Stomach (tissue), 9 donors: Measurements from ENCODE around the gene NRP1. TPM values are rescaled to one million over a fixed set of nuclear protein-coding genes. Genes with fewer than 3 reads are reported as not detected.

Experiments
- DNase-seq, 2 donors: peaks; one replicate each; pipeline versions ENCODE4 v3.0.0 to v3.0.0-alpha.2; 2013 to 2019
- H3K27ac ChIP-seq, 5 donors: fragments of 200-600 bp in 4 of 5; sonication (generic) in 4 of 5; one replicate each; pipeline ENCODE4 v1.5.1; 2013 to 2019; ENCODE audit warnings: mild to moderate bottlenecking in 1 of 5, moderate library complexity in 1 of 5
- H3K27me3 ChIP-seq, 3 donors: fragments of 200-600 bp; sonication (generic); one replicate each; pipeline ENCODE4 v1.5.1; 2017 to 2019; ENCODE audit warnings: mixed run types in 1 of 3
- H3K36me3 ChIP-seq, 4 donors: fragments of 200-600 bp; sonication (generic); 1 replicate in 3 of 4; 2 replicates in 1 of 4; pipeline ENCODE4 v1.5.1; 2016 to 2019
- H3K4me1 ChIP-seq, 4 donors: fragments of 200-600 bp; sonication (generic); one replicate each; pipeline ENCODE4 v1.5.1; 2016 to 2019
- H3K4me3 ChIP-seq, 4 donors: fragments of 200-600 bp; sonication (generic) in 3 of 4; one replicate each; pipeline ENCODE4 v1.5.1; 2016 to 2019; ENCODE audit warnings: mild to moderate bottlenecking in 1 of 4
- H3K9me3 ChIP-seq, 4 donors: fragments of 200-600 bp; sonication (generic); one replicate each; pipeline ENCODE4 v1.5.1; 2016 to 2019
- CTCF ChIP-seq, 7 experiments: fragments of 450-650 bp in 4 of 7; fragments of 200-600 bp in 3 of 7; sonication (generic) in 3 of 7; IDR thresholded peaks; one replicate each; pipeline ENCODE4 v1.5.1; 2016 to 2019; ENCODE audit warnings: antibody characterized with exemption in 7 of 7, control low read depth in 2 of 7, mild to moderate bottlenecking in 1 of 7
- EP300 ChIP-seq: sonication (generic); formaldehyde crosslinking; IDR thresholded peaks from one replicate; pipeline ENCODE4 v1.6.1; 2017; ENCODE audit warnings: antibody characterized with exemption
- POLR2A ChIP-seq, 4 donors: fragments of 450-650 bp; IDR thresholded peaks; one replicate each; pipeline ENCODE4 v1.6.1; 2016; ENCODE audit warnings: antibody characterized with exemption in 4 of 4, control low read depth in 2 of 4, mild to moderate bottlenecking in 1 of 4, moderate library complexity in 1 of 4
- POLR2AphosphoS5 ChIP-seq, 3 donors: sonication (generic); formaldehyde crosslinking; IDR thresholded peaks; one replicate each; pipeline ENCODE4 v1.6.1; 2016; ENCODE audit warnings: antibody characterized with exemption in 3 of 3
- WGBS, 5 donors: extraction: QIAGEN DNeasy Blood & Tissue Kit in 3 of 5; methylation state at CpG; one replicate each; pipeline versions ENCODE4 v1.1.5 to v1.1.7; 2013 to 2018; 5-methylcytosine and 5-hydroxymethylcytosine counted together
- intact Hi-C: fragments of 100-400 bp; cut with DNase I; formaldehyde crosslinking; loops from one replicate; pipeline ENCODE4 v1.15.1; 2023; ENCODE audit warnings: low total_unique reads
- polyA plus RNA-seq, 3 donors: library from polyadenylated mRNA; stranded (reverse); fragments of 200-250 nt; gene quantifications; one replicate each; pipeline ENCODE4 v1.2.3, GENCODE V29; 2013
- total RNA-seq, 5 donors: library from RNA; depleted of rRNA; stranded (reverse); fragments of >200 nt; gene quantifications; one replicate each; pipeline versions ENCODE4 v1.1.0 to v1.2.3, GENCODE V29; 2014 to 2016
- donor health status: healthy with polysubstance abuse.
- donor health status: Bipolar disorder and iron deficiency.
- donor health status: healthy.

The NRP1 gene
- total and polyA plus RNA-seq, 8 donors: 4.6 to 94.7 (median 13.0) TPM

DNA sequence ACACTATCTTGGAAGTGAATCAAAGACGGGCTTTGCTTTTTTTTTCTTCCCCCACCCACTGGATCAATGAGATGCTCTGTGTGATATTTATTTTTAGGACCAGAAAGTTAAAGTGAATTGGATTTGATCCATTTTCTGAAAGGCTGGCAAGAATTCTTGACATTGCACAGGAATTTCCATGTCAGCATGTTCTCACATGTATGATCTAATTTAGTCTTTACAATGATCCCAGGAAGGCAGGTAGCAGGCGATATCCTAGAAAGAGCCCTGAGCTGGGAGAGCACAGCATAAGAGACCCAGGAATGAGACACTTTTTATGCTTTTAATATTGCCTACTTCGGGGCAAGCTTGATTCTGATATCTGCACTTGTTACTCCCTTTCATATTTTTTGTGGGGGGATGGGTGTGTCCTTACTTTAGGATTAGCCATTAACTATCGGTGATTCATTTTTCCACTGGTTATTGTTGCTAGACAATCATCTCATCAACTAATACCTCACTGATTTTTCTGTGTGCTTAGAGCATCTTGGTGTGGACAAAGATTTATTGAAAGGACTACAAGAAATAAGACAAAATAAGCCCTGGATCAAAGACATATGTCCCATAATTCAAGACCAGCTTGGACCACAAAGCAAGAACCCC lies 58.1 kb downstream of the NRP1 start:
- intact Hi-C loops: no loop called here
- no peaks in the 10 kb centered on the region for H3K9me3 ChIP-seq
- H3K27ac ChIP-seq: peak overlapping the region in 2 of 5 donors; percentile 36
- no peak overlapping the region for H3K4me3 ChIP-seq
- H3K4me1 ChIP-seq: peaks cover 14 to 53% (median 36%) of the 10 kb centered on the region in 4 donors
- TF ChIP-seq CTCF (IDR thresholded peaks at IDR 0.05): no peak
- TF ChIP-seq POLR2A (IDR thresholded peaks at IDR 0.05): no peak
- TF ChIP-seq EP300: no peak
- TF ChIP-seq POLR2AphosphoS5 (IDR thresholded peaks at IDR 0.05): no peak
- no peaks in the 10 kb centered on the region for H3K36me3 ChIP-seq
- WGBS, 5 donors: 64 to 72% (median 65%) methylated on average over 4 of the region's 4 CpGs
- no peak for DNase-seq
- H3K27me3 ChIP-seq: no peaks in the 10 kb centered on the region

DNA sequence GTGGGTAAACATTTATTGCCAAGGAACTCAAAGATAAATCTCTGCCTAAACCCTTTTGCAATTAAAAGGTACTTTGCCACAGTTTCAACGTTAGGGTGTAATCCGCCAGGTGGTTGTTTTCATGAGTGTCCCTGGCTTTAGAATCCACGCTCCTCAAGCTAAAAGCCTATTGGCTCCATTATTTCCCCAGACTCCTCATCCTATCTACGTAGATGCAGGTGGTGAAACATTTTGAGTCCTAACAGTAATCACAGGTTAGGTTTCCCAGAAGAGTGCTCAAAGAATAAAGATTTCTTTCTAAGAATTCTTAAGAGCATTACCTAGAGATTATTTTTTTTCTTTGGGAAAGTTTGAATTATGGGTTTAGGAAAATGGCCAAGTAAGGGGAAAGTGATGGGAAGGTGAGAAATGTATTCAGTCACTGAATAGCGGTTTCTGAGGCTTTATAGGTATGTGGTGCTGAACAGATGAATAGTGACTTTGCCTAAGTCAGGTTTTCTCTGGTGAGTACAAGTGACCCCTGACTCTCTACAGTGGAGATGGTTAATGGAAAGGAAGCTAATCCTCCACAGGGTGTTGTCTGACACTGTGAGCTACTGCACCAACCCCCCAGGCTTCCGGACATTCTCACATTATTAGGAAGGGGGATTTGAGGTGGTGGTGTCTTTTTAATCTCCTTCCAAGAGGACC lies 60.2 kb downstream of the NRP1 start:
- Histone ChIP-seq H3K36me3 (peaks cover 0 to 12% (median 4%) of the 10 kb centered on the region in 4 donors), H3K4me3 (peak overlapping the region in 2 of 4 donors; percentile 31 to 39), H3K4me1 (peaks cover 14 to 49% (median 34%) of the 10 kb centered on the region in 4 donors), H3K27ac (peak overlapping the region in 4 of 5 donors; percentile 78 to 85 (median 82)), H3K9me3 (no peaks in the 10 kb centered on the region), H3K27me3 (no peaks in the 10 kb centered on the region)
- no peak for DNase-seq
- 71 to 76% (median 74%) methylated on average over 6 of the region's 6 CpGs for WGBS, 5 donors
- intact Hi-C loops: no loop called here
- TF ChIP-seq EP300: no peak
- TF ChIP-seq CTCF (IDR thresholded peaks at IDR 0.05): no peak
- TF ChIP-seq POLR2AphosphoS5 (IDR thresholded peaks at IDR 0.05): no peak
- TF ChIP-seq POLR2A (IDR thresholded peaks at IDR 0.05): no peak

DNA sequence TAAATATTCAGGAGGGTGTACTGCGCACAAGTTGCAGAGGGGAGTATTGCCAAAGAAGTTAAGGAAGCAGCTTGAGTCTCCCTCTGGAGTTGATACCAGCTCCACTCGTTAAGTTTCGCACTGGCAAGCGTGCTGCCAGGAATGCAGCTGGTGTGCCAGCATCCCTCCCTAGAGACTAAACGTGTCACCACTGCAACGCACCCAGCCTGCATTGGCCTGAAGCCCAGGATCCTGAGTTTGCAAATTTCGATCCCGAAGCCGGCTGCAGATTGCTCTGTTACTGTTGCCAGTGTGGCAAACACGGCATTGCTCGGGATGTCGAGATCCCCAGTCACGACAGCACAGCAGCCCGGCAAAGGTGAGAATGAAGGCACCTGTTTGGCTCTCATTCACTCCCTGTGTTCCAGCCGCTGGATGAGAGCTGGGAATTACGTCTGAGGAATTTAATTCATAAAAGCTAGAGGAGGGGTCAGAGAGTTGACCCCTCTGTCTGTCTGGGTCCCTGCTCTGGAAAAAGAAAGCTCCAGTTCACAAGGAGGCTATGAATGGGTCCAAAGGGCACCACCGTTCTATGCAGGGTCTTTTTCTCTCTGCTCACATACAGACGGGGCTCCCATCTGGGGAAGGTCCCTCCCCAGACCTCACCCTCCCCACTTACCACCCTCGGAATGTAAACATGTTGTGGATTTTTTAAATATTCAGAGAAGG lies 61.0 kb downstream of the NRP1 start:
- peak; percentile 92 to 94 for DNase-seq
- 8 to 16% (median 10%) methylated on average over 14 to 19 of the region's 19 CpGs for WGBS, 5 donors
- H3K9me3 ChIP-seq: no peaks in the 10 kb centered on the region
- TF ChIP-seq CTCF (IDR thresholded peaks at IDR 0.05): peak in 2 of 7 experiments; percentile 15 to 26
- TF ChIP-seq EP300: peak; percentile 59
- no peak for TF ChIP-seq POLR2A (IDR thresholded peaks at IDR 0.05)
- peak; percentile 85 to 96 (median 87) for TF ChIP-seq POLR2AphosphoS5 (IDR thresholded peaks at IDR 0.05)
- H3K27me3 ChIP-seq: no peaks in the 10 kb centered on the region
- intact Hi-C loops: no loop called here
- H3K27ac ChIP-seq: peak overlapping the region; percentile 4 to 85 (median 80)
- H3K4me3 ChIP-seq: peak overlapping the region; percentile 24 to 39 (median 33)
- peaks cover 14 to 49% (median 33%) of the 10 kb centered on the region in 4 donors for H3K4me1 ChIP-seq
- peaks cover 0 to 19% (median 5%) of the 10 kb centered on the region in 4 donors for H3K36me3 ChIP-seq

GRCh38 chr10:33272635-33273034 lies 61.8 kb downstream of the NRP1 start:
- 65 to 83% (median 74%) methylated on average over 7 of the region's 7 CpGs for WGBS, 5 donors
- no peak for TF ChIP-seq EP300
- TF ChIP-seq POLR2A (IDR thresholded peaks at IDR 0.05): no peak
- no peak for TF ChIP-seq CTCF (IDR thresholded peaks at IDR 0.05)
- TF ChIP-seq POLR2AphosphoS5 (IDR thresholded peaks at IDR 0.05): no peak
- Histone ChIP-seq H3K4me3 (peak overlapping the region in 1 of 4 donors; percentile 24), H3K36me3 (peaks cover 0 to 24% (median 5%) of the 10 kb centered on the region in 4 donors), H3K27ac (peak overlapping the region in 4 of 5 donors; percentile 78 to 85 (median 82)), H3K27me3 (no peaks in the 10 kb centered on the region), H3K9me3 (no peaks in the 10 kb centered on the region), H3K4me1 (peaks cover 14 to 49% (median 29%) of the 10 kb centered on the region in 4 donors)
- no peak for DNase-seq
- intact Hi-C loops: no loop called here
